OCI-LY3 (cell line): ENCODE data around the gene RPL14.
"Not testable (repeated sequence)": the region's sequence is repeated elsewhere in the genome, so short reads cannot be mapped to it uniquely, and the experiment has no call there.

Experiments used
- H2AFZ ChIP-seq: fragments of 200-600, 300-600 bp; shearing (Covaris generic); 2 replicates; pipeline ENCODE4 v1.6.0; 2014; ENCODE audit warnings: antibody characterized with exemption, low read depth, low read length
- H3K27ac ChIP-seq: fragments of 200-600, 300-600 bp; sonication (generic); 2 replicates; pipeline ENCODE4 v1.5.1; 2014; ENCODE audit warnings: mild to moderate bottlenecking, low read length, moderate library complexity, mixed read lengths
- H3K27me3 ChIP-seq: fragments of 200-600, 300-600 bp; sonication (generic); 2 replicates; pipeline ENCODE4 v1.6.1; 2014; ENCODE audit warnings: low read depth, low read length, mixed read lengths
- H3K36me3 ChIP-seq: fragments of 200-600, 300-600 bp; sonication (generic); replicated peaks from 2 replicates; pipeline ENCODE3; 2014; ENCODE audit warnings: low read depth, low read length, mixed read lengths
- H3K4me1 ChIP-seq: fragments of 300-600, 200-600 bp; sonication (generic); 2 replicates; pipeline ENCODE4 v1.6.1; 2014; ENCODE audit warnings: low read length, mixed read lengths
- H3K4me2 ChIP-seq: fragments of 200-600, 300-600 bp; sonication (generic); 2 replicates; pipeline ENCODE4 v1.6.1; 2014; ENCODE audit warnings: low read length, mixed read lengths
- H3K4me3 ChIP-seq: fragments of 300-600, 200-600 bp; sonication (generic); 2 replicates; pipeline ENCODE4 v1.5.1; 2014; ENCODE audit warnings: antibody characterized with exemption, mild to moderate bottlenecking, low read length, moderate library complexity
- H3K79me2 ChIP-seq: fragments of 300-600, 200-600 bp; shearing (Covaris generic); 2 replicates; pipeline ENCODE4 v1.6.1; 2014; ENCODE audit warnings: mild to moderate bottlenecking, low read length, mixed read lengths
- H3K9ac ChIP-seq: fragments of 300-600, 200-600 bp; shearing (Covaris generic); 2 replicates; pipeline ENCODE4 v1.6.0; 2014; ENCODE audit warnings: mild to moderate bottlenecking, low read length, moderate library complexity
- H3K9me3 ChIP-seq: fragments of 200-600, 300-600 bp; shearing (Covaris generic); 2 replicates; pipeline ENCODE4 v1.6.1; 2014; ENCODE audit warnings: low read length, mixed read lengths; ENCODE audit not compliant: insufficient read depth
- H4K20me1 ChIP-seq: fragments of 200-600, 300-600 bp; sonication (generic); 2 replicates; pipeline ENCODE4 v1.6.1; 2016; ENCODE audit warnings: low read length, mixed read lengths; ENCODE audit not compliant: insufficient read depth
- CTCF ChIP-seq: fragments of 200-600, 300-600 bp; sonication (generic); IDR thresholded peaks from 2 replicates; pipeline ENCODE4 v1.5.1; 2014; ENCODE audit warnings: antibody characterized with exemption, low read length, low read depth
- EZH2phosphoT487 ChIP-seq: fragments of 200-600 bp; shearing (Covaris generic); IDR thresholded peaks from 2 replicates; pipeline ENCODE4 v1.6.1; 2018; ENCODE audit warnings: antibody characterized with exemption, mixed run types, low read depth

RPL14 gene

GRCh38 chr3:40455328-40455727, 1.8 kb upstream of the RPL14 start:
- no peak for TF ChIP-seq CTCF
- no peak for TF ChIP-seq EZH2phosphoT487
- peaks cover 27% of the 10 kb centered on the region for H3K4me1 ChIP-seq
- H3K4me2 ChIP-seq, result no peak overlapping the region
- H2AFZ ChIP-seq, result no peak overlapping the region
- no peak overlapping the region for H3K9ac ChIP-seq
- H3K79me2 ChIP-seq, result peaks cover 37% of the 10 kb centered on the region
- no peaks in the 10 kb centered on the region for H3K9me3 ChIP-seq
- H3K27ac ChIP-seq, result no peak overlapping the region
- no peaks in the 10 kb centered on the region for H3K27me3 ChIP-seq
- no peak overlapping the region for H3K4me3 ChIP-seq
- H3K36me3 ChIP-seq, result peaks cover 27% of the 10 kb centered on the region
- H4K20me1 ChIP-seq, result peaks cover 18% of the 10 kb centered on the region

GRCh38 chr3:40456279-40456939, 730 bp upstream of the RPL14 start:
- peaks cover 19% of the 10 kb centered on the region for H4K20me1 ChIP-seq
- H3K4me3 ChIP-seq, result peak overlapping the region; percentile 95
- no peaks in the 10 kb centered on the region for H3K9me3 ChIP-seq
- peaks cover 40% of the 10 kb centered on the region for H3K79me2 ChIP-seq
- TF ChIP-seq CTCF (no peak), EZH2phosphoT487 (no peak)
- no peaks in the 10 kb centered on the region for H3K27me3 ChIP-seq
- peak overlapping the region; percentile 62 for H3K27ac ChIP-seq
- H2AFZ ChIP-seq, result peak overlapping the region; percentile 91
- H3K4me2 ChIP-seq, result peak overlapping the region; percentile 65
- peaks cover 34% of the 10 kb centered on the region for H3K36me3 ChIP-seq
- H3K9ac ChIP-seq, result peak overlapping the region; percentile 97
- H3K4me1 ChIP-seq, result peaks cover 27% of the 10 kb centered on the region

GRCh38 chr3:40458473-40458872, 1.3 kb downstream of the RPL14 start:
- peaks cover 40% of the 10 kb centered on the region for H3K79me2 ChIP-seq
- H3K36me3 ChIP-seq, result peaks cover 43% of the 10 kb centered on the region
- peak overlapping the region; percentile 97 for H3K9ac ChIP-seq
- H3K27me3 ChIP-seq, result no peaks in the 10 kb centered on the region
- H2AFZ ChIP-seq, result no peak overlapping the region
- H3K4me3 ChIP-seq, result peak overlapping the region; percentile 95
- no peak overlapping the region for H3K27ac ChIP-seq
- H3K9me3 ChIP-seq, result no peaks in the 10 kb centered on the region
- H3K4me1 ChIP-seq, result peaks cover 21% of the 10 kb centered on the region
- TF ChIP-seq EZH2phosphoT487 (no peak), CTCF (no peak)
- peak overlapping the region; percentile 90 for H3K4me2 ChIP-seq
- H4K20me1 ChIP-seq, result peaks cover 19% of the 10 kb centered on the region

- H3K9ac ChIP-seq, result not testable (repeated sequence)
- H3K36me3 ChIP-seq, result peaks cover 63% of the 10 kb centered on the region
Measured at GRCh38 chr3:40460481-40460880, 3.3 kb downstream of the RPL14 start.

More at GRCh38 chr3:40460481-40460880, 3.3 kb downstream of the RPL14 start:
- peaks cover 15% of the 10 kb centered on the region for H3K4me1 ChIP-seq
- H3K9me3 ChIP-seq, H3K27me3 ChIP-seq, H3K4me3 ChIP-seq, H2AFZ ChIP-seq, H3K4me2 ChIP-seq, H3K27ac ChIP-seq: not testable (repeated sequence)
- peaks cover 19% of the 10 kb centered on the region for H4K20me1 ChIP-seq
- H3K79me2 ChIP-seq, result peaks cover 40% of the 10 kb centered on the region
